ENCODE data around the gene FAM240B. TPM values are rescaled to one million over a fixed set of nuclear protein-coding genes. Genes with fewer than 3 reads are reported as not detected.

FAM240B gene
- not detected for total RNA-seq

DNA sequence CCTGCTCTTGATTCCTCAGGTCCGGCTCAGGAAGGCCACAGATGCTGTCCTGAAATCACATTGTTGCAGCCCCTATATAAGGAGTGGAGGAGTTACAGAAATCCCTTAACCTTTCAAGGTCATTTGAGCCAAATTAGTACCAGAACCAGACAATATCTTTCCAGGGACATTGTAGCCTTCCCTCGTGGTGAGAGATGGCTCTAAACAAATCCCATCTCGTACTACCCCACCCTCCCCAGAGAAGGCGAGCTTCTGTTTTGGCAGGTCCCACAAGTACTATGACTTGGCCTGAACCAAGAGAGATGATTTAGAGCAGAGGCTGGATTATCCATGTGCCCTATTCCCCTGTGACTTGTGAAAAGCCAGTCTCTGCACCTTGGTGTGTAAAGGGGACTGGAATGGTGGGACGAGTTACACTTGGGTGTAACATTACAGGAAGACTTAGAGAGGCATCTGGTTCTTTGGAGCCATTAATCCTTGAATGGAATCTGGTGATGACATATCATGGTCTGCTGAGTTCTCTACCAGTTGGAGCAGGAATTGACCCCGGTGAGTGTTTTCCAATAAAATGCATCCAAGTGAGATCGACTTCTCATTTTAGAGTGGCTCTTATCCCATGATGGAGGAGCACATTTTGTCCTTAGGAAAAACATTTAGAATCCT is at the start of gene FAM240B:
Gene FAM240B (minus strand): TSS at position 51 of the 663 bp plus-strand sequence. CDS start 16,134 bp downstream, outside the sequence.
- Histone ChIP-seq H3K4me3 (no peak within 1 kb of the TSS), H3K27me3 (no peaks in the 10 kb centered on the region), H3K27ac (no peak within 1 kb of the TSS), H3K9me3 (no peaks in the 10 kb centered on the region), H3K4me1 (no peaks in the 10 kb centered on the region), H3K36me3 (no peaks in the 10 kb centered on the region)
- DNase-seq = no peak
- TF ChIP-seq, protein P1, sequence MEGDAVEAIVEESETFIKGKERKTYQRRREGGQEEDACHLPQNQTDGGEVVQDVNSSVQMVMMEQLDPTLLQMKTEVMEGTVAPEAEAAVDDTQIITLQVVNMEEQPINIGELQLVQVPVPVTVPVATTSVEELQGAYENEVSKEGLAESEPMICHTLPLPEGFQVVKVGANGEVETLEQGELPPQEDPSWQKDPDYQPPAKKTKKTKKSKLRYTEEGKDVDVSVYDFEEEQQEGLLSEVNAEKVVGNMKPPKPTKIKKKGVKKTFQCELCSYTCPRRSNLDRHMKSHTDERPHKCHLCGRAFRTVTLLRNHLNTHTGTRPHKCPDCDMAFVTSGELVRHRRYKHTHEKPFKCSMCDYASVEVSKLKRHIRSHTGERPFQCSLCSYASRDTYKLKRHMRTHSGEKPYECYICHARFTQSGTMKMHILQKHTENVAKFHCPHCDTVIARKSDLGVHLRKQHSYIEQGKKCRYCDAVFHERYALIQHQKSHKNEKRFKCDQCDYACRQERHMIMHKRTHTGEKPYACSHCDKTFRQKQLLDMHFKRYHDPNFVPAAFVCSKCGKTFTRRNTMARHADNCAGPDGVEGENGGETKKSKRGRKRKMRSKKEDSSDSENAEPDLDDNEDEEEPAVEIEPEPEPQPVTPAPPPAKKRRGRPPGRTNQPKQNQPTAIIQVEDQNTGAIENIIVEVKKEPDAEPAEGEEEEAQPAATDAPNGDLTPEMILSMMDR (IDR thresholded peaks at IDR 0.05) = no peak
- TF ChIP-seq POLR2A (IDR thresholded peaks at IDR 0.05) = no peak

DNA sequence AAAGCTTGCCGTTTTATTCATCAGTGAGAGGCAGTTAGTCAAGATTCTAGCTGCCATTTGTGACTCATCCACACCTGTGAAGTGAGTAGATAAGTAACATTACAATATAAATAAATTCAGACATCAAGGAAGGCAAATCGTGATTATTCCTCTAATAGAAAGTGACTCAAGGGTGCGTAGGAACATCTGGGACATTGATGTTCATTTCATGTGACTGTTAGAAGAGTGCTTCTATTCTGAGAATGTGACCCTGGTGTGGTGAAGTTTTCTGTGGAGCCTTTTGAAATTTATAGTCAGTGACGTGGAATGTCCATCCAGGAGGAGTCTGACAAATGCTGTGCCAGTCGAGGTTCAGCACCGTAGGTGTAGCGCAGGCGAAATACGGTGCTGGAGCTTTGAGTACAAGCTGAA is 48.4 kb upstream of the FAM240B start:
- H3K27ac ChIP-seq = no peak overlapping the region
- no peaks in the 10 kb centered on the region for H3K4me1 ChIP-seq
- H3K36me3 ChIP-seq = no peaks in the 10 kb centered on the region
- no peak for TF ChIP-seq POLR2A (IDR thresholded peaks at IDR 0.05)
- TF ChIP-seq, protein P1 (IDR thresholded peaks at IDR 0.05) = no peak
- H3K4me3 ChIP-seq = no peak overlapping the region
- no peak for DNase-seq
- H3K9me3 ChIP-seq = no peaks in the 10 kb centered on the region
- no peaks in the 10 kb centered on the region for H3K27me3 ChIP-seq

DNA sequence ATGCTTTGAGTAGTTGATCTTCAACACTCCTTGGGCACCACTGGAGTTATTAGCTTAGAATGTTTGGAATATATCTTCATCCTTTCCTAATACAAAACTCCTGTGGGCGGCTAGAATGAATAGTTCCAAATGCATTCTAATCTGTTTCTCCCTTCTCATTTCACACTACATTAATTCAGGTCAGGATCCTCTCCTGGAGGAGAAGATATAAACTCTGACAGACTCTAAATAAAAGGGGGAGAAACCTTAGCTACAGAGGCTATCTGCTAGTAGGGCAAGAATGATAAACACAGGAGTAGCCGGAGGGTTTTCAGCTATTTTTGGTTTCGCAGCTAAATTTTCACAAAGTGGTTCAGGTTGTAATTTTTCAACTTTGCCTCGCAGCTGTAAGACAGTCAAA is 45.2 kb upstream of the FAM240B start:
- no peak overlapping the region for H3K27ac ChIP-seq
- H3K27me3 ChIP-seq = no peaks in the 10 kb centered on the region
- no peaks in the 10 kb centered on the region for H3K9me3 ChIP-seq
- H3K36me3 ChIP-seq = no peaks in the 10 kb centered on the region
- no peak for DNase-seq
- TF ChIP-seq POLR2A (IDR thresholded peaks at IDR 0.05) = no peak
- TF ChIP-seq, protein P1 (IDR thresholded peaks at IDR 0.05) = no peak
- no peak overlapping the region for H3K4me3 ChIP-seq
- no peaks in the 10 kb centered on the region for H3K4me1 ChIP-seq

DNA sequence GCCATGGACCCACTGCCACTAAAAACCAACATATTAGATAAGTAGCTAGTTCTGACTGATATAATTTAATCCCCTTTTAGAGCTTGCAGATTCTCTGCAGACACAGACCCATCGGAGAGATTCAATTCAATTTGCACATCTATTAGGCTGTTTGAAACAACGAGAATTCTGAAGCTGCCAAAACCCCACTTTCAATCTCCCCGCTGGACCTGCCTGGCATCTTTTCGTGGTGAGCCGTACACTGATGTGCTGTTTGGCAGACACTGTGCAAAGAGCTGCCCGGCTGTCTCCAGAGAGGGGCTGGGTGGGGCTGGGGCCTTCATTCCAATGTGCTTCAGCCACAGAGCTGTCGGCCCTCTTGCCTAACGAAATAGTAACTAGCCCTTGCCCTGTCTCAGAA is 42.1 kb upstream of the FAM240B start:
- H3K27me3 ChIP-seq = no peaks in the 10 kb centered on the region
- H3K9me3 ChIP-seq = no peaks in the 10 kb centered on the region
- H3K36me3 ChIP-seq = no peaks in the 10 kb centered on the region
- no peak overlapping the region for H3K4me3 ChIP-seq
- no peak for TF ChIP-seq POLR2A (IDR thresholded peaks at IDR 0.05)
- TF ChIP-seq, protein P1 (IDR thresholded peaks at IDR 0.05) = no peak
- no peaks in the 10 kb centered on the region for H3K4me1 ChIP-seq
- DNase-seq = no peak
- H3K27ac ChIP-seq = no peak overlapping the region

DNA sequence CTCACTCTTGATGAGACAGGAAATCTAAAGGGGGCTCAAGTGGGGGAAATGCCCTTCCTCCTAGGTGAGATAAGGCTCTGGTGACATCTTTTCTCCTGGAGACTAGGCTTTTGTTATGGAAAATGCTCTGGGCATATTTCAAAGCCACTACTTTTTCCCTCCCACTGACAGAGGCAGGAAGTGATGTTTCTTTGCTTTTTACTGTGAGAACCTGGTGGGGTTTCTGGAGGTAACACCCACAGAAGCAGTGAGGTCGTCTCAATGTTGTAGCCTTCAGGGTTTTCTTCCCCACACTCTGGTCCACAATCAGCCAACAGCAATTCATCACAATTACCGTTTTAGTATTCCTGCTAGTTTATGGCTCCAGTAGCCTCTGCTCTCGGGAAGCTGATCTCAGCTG is 41.4 kb upstream of the FAM240B start:
- H3K9me3 ChIP-seq = no peaks in the 10 kb centered on the region
- H3K27me3 ChIP-seq = no peaks in the 10 kb centered on the region
- no peaks in the 10 kb centered on the region for H3K4me1 ChIP-seq
- H3K4me3 ChIP-seq = no peak overlapping the region
- no peaks in the 10 kb centered on the region for H3K36me3 ChIP-seq
- no peak overlapping the region for H3K27ac ChIP-seq
- DNase-seq = no peak
- no peak for TF ChIP-seq POLR2A (IDR thresholded peaks at IDR 0.05)
- TF ChIP-seq, protein P1 (IDR thresholded peaks at IDR 0.05) = no peak
